Immature natural killer cell (primary cell): ENCODE measurements around the gene SNX21. TPM values are rescaled to one million over a fixed set of nuclear protein-coding genes. Genes with fewer than 3 reads are reported as not detected.
A peak's percentile ranks its signal among the peaks of the same experiment; 100 is the strongest.

Experiments used
- DNase-seq, 3 donors: peaks; one replicate each; pipeline ENCODE4 v3.0.0; 2022; ENCODE audit warnings: mixed read lengths in 1 of 3
- H3K27ac Mint-ChIP-seq, 6 donors: one replicate each; pipeline ENCODE4 v1.8.0; 2020; ENCODE audit warnings: mixed read lengths in 6 of 6, mild to moderate bottlenecking in 5 of 6, inconsistent platforms in 4 of 6, moderate library complexity in 3 of 6
- H3K27me3 Mint-ChIP-seq, 3 donors: one replicate each; pipeline ENCODE4 v1.8.0; 2020 to 2021; ENCODE audit warnings: low read depth in 3 of 3, mild to moderate bottlenecking in 3 of 3, mixed read lengths in 3 of 3, moderate library complexity in 3 of 3, inconsistent platforms in 1 of 3
- H3K36me3 Mint-ChIP-seq, 3 donors: one replicate each; pipeline ENCODE4 v1.8.0; 2020; ENCODE audit warnings: mixed read lengths in 3 of 3, inconsistent platforms in 2 of 3, mild to moderate bottlenecking in 2 of 3
- H3K4me1 Mint-ChIP-seq, 2 donors: one replicate each; pipeline ENCODE4 v1.8.0; 2020; ENCODE audit warnings: inconsistent platforms in 2 of 2, mild to moderate bottlenecking in 2 of 2, mixed read lengths in 2 of 2, moderate library complexity in 1 of 2
- H3K4me3 Mint-ChIP-seq, 5 donors: one replicate each; pipeline ENCODE4 v1.8.0; 2020; ENCODE audit warnings: mild to moderate bottlenecking in 5 of 5, mixed read lengths in 5 of 5, inconsistent platforms in 3 of 5, moderate library complexity in 3 of 5
- H3K9me3 Mint-ChIP-seq, 6 donors: one replicate each; pipeline ENCODE4 v1.8.0; 2020; ENCODE audit warnings: mild to moderate bottlenecking in 6 of 6, mixed read lengths in 6 of 6, inconsistent platforms in 4 of 6, moderate library complexity in 3 of 6
- polyA plus RNA-seq, 3 donors: library from polyadenylated mRNA; unstranded; fragments of 300-500 nt; fragmentation: Illumina TruSeq; gene quantifications; one replicate each; pipeline ENCODE4 v1.2.3, GENCODE V29; 2021

The SNX21 gene
- polyA plus RNA-seq, 3 donors from 2014 or later, result 1.6 to 2.5 (median 2.2) TPM

GRCh38 chr20:45813489-45813888, 20.1 kb upstream of the SNX21 start:
- H3K4me1 Mint-ChIP-seq, result peaks cover 13 to 25% of the 10 kb centered on the region in 2 donors
- peaks cover 3 to 7% (median 5%) of the 10 kb centered on the region in 3 donors for H3K27me3 Mint-ChIP-seq
- no peaks in the 10 kb centered on the region for H3K9me3 Mint-ChIP-seq
- H3K36me3 Mint-ChIP-seq, result peaks cover 5 to 9% (median 9%) of the 10 kb centered on the region in 3 donors
- no peak for DNase-seq
- H3K27ac Mint-ChIP-seq, result no peak overlapping the region
- H3K4me3 Mint-ChIP-seq, result peak overlapping the region; percentile 84 to 88 (median 85)

- no peak for DNase-seq
- peaks cover 3 to 7% (median 5%) of the 10 kb centered on the region in 3 donors for H3K27me3 Mint-ChIP-seq
- no peak overlapping the region for H3K4me3 Mint-ChIP-seq
- H3K9me3 Mint-ChIP-seq, result no peaks in the 10 kb centered on the region
- H3K4me1 Mint-ChIP-seq, result peaks cover 13 to 25% of the 10 kb centered on the region in 2 donors
- H3K27ac Mint-ChIP-seq, result no peak overlapping the region
- H3K36me3 Mint-ChIP-seq, result peaks cover 3 to 9% (median 7%) of the 10 kb centered on the region in 3 donors
These were observed 19.3 kb upstream of the SNX21 start for GRCh38 chr20:45814314-45814713.

GRCh38 chr20:45816951-45817350, 16.6 kb upstream of the SNX21 start:
- peaks cover 5 to 11% (median 7%) of the 10 kb centered on the region in 3 donors for H3K27me3 Mint-ChIP-seq
- no peak overlapping the region for H3K4me3 Mint-ChIP-seq
- H3K36me3 Mint-ChIP-seq, result no peaks in the 10 kb centered on the region
- H3K4me1 Mint-ChIP-seq, result peaks cover 10 to 17% of the 10 kb centered on the region in 2 donors
- DNase-seq, result no peak
- H3K9me3 Mint-ChIP-seq, result no peaks in the 10 kb centered on the region
- no peak overlapping the region for H3K27ac Mint-ChIP-seq

GRCh38 chr20:45817376-45818194, 16.0 kb upstream of the SNX21 start:
- DNase-seq, result no peak
- Mint-ChIP-seq H3K27ac (no peak overlapping the region), H3K4me3 (no peak overlapping the region), H3K4me1 (peaks cover 4 to 11% of the 10 kb centered on the region in 2 donors), H3K36me3 (no peaks in the 10 kb centered on the region), H3K9me3 (no peaks in the 10 kb centered on the region), H3K27me3 (peaks cover 1 to 8% (median 5%) of the 10 kb centered on the region in 3 donors)

- no peak for DNase-seq
- no peak overlapping the region for H3K4me3 Mint-ChIP-seq
- no peaks in the 10 kb centered on the region for H3K9me3 Mint-ChIP-seq
- no peak overlapping the region for H3K27ac Mint-ChIP-seq
- peaks cover 0 to 4% of the 10 kb centered on the region in 2 donors for H3K4me1 Mint-ChIP-seq
- peaks cover 1 to 11% (median 2%) of the 10 kb centered on the region in 3 donors for H3K27me3 Mint-ChIP-seq
- no peaks in the 10 kb centered on the region for H3K36me3 Mint-ChIP-seq
These were observed 15.4 kb upstream of the SNX21 start for GRCh38 chr20:45818239-45818638.

- no peak for DNase-seq
- peaks cover 6 to 17% (median 8%) of the 10 kb centered on the region in 3 donors for H3K27me3 Mint-ChIP-seq
- no peak overlapping the region for H3K27ac Mint-ChIP-seq
- H3K4me1 Mint-ChIP-seq, result peaks cover 9 to 12% of the 10 kb centered on the region in 2 donors
- H3K9me3 Mint-ChIP-seq, result no peaks in the 10 kb centered on the region
- H3K36me3 Mint-ChIP-seq, result no peaks in the 10 kb centered on the region
- H3K4me3 Mint-ChIP-seq, result no peak overlapping the region
These were observed 14.1 kb upstream of the SNX21 start for GRCh38 chr20:45819466-45819865.

- no peak for DNase-seq
- H3K27ac Mint-ChIP-seq, result no peak overlapping the region
- peaks cover 8 to 18% (median 11%) of the 10 kb centered on the region in 3 donors for H3K27me3 Mint-ChIP-seq
- H3K4me1 Mint-ChIP-seq, result peaks cover 11 to 13% of the 10 kb centered on the region in 2 donors
- H3K4me3 Mint-ChIP-seq, result no peak overlapping the region
- no peaks in the 10 kb centered on the region for H3K36me3 Mint-ChIP-seq
- no peaks in the 10 kb centered on the region for H3K9me3 Mint-ChIP-seq
These were observed 11.7 kb upstream of the SNX21 start for GRCh38 chr20:45821947-45822346.

GRCh38 chr20:45822857-45823256, 10.7 kb upstream of the SNX21 start:
- no peak for DNase-seq

GRCh38 chr20:45823949-45824835, 9.4 kb upstream of the SNX21 start:
- DNase-seq, result peak; percentile 22 to 31 (median 28)
- peaks cover 8 to 18% (median 11%) of the 10 kb centered on the region in 3 donors for H3K27me3 Mint-ChIP-seq
- H3K36me3 Mint-ChIP-seq, result no peaks in the 10 kb centered on the region
- peaks cover 0 to 2% (median 0%) of the 10 kb centered on the region in 6 donors for H3K9me3 Mint-ChIP-seq
- H3K4me3 Mint-ChIP-seq, result peak overlapping the region; percentile 69 to 82 (median 77)
- H3K27ac Mint-ChIP-seq, result peak overlapping the region in 2 of 6 donors; percentile 69
- H3K4me1 Mint-ChIP-seq, result peaks cover 11 to 13% of the 10 kb centered on the region in 2 donors

More at GRCh38 chr20:45822857-45823256, 10.7 kb upstream of the SNX21 start:
- Mint-ChIP-seq H3K4me3 (no peak overlapping the region), H3K4me1 (peaks cover 11 to 13% of the 10 kb centered on the region in 2 donors), H3K36me3 (no peaks in the 10 kb centered on the region), H3K27me3 (peaks cover 8 to 18% (median 11%) of the 10 kb centered on the region in 3 donors), H3K27ac (no peak overlapping the region), H3K9me3 (no peaks in the 10 kb centered on the region)

- Mint-ChIP-seq H3K27ac (no peak overlapping the region), H3K9me3 (peaks cover 0 to 2% (median 0%) of the 10 kb centered on the region in 6 donors), H3K36me3 (no peaks in the 10 kb centered on the region), H3K4me3 (no peak overlapping the region), H3K27me3 (peaks cover 6 to 11% (median 11%) of the 10 kb centered on the region in 3 donors), H3K4me1 (peaks cover 11 to 13% of the 10 kb centered on the region in 2 donors)
- no peak for DNase-seq
These were observed 7.1 kb upstream of the SNX21 start for GRCh38 chr20:45826381-45827019.

GRCh38 chr20:45827030-45827652, 6.5 kb upstream of the SNX21 start, which contains the start of gene TNNC2:
TNNC2 (minus strand) TSS chr20:45827312; CDS start chr20:45827248, 64 bp downstream.
- Mint-ChIP-seq H3K27me3 (peaks cover 6 to 11% (median 10%) of the 10 kb centered on the region in 3 donors), H3K36me3 (no peaks in the 10 kb centered on the region), H3K9me3 (peaks cover 0 to 2% (median 0%) of the 10 kb centered on the region in 6 donors), H3K4me1 (peaks cover 11 to 13% of the 10 kb centered on the region in 2 donors), H3K27ac (no peak within 1 kb of the TSS), H3K4me3 (no peak within 1 kb of the TSS)
- no peak for DNase-seq

- H3K27me3 Mint-ChIP-seq, result peaks cover 6 to 10% (median 9%) of the 10 kb centered on the region in 3 donors
- peaks cover 11 to 14% of the 10 kb centered on the region in 2 donors for H3K4me1 Mint-ChIP-seq
- DNase-seq, result no peak
- peaks cover 0 to 2% (median 0%) of the 10 kb centered on the region in 6 donors for H3K9me3 Mint-ChIP-seq
- no peak overlapping the region for H3K27ac Mint-ChIP-seq
- H3K36me3 Mint-ChIP-seq, result no peaks in the 10 kb centered on the region
- H3K4me3 Mint-ChIP-seq, result no peak overlapping the region
These were observed 5.9 kb upstream of the SNX21 start for GRCh38 chr20:45827712-45828111.

GRCh38 chr20:45828589-45828988, 5.0 kb upstream of the SNX21 start:
- no peaks in the 10 kb centered on the region for H3K36me3 Mint-ChIP-seq
- peaks cover 17 to 20% of the 10 kb centered on the region in 2 donors for H3K4me1 Mint-ChIP-seq
- no peak for DNase-seq
- no peak overlapping the region for H3K4me3 Mint-ChIP-seq
- H3K9me3 Mint-ChIP-seq, result peaks cover 0 to 2% (median 0%) of the 10 kb centered on the region in 6 donors
- no peak overlapping the region for H3K27ac Mint-ChIP-seq
- peaks cover 6 to 9% (median 6%) of the 10 kb centered on the region in 3 donors for H3K27me3 Mint-ChIP-seq
